Mesenchymal stem cell (in vitro differentiated cells and primary cell): ENCODE results near the gene CLASRP.
A peak's percentile ranks its signal among the peaks of the same experiment; 100 is the strongest.

Experiments used
- DNase-seq: peaks from one replicate; pipeline ENCODE4 v3.0.0-alpha.2; 2013
- H2AFZ ChIP-seq: one replicate; pipeline ENCODE4 v1.6.1; 2013; ENCODE audit warnings: low read depth, mild to moderate bottlenecking, control low read depth, inconsistent platforms, low read length, moderate library complexity
- H2AK5ac ChIP-seq: 2 replicates; pipeline ENCODE4 v1.6.1; 2013; ENCODE audit warnings: low read length, moderate library complexity, mild to moderate bottlenecking, inconsistent platforms; ENCODE audit not compliant: severe bottlenecking
- H2BK120ac ChIP-seq: one replicate; pipeline ENCODE4 v1.6.1; 2013; ENCODE audit warnings: low read depth, mild to moderate bottlenecking, inconsistent platforms, low read length, moderate library complexity
- H2BK12ac ChIP-seq, 2 experiments: one replicate each; pipeline ENCODE4 v1.6.1; 2013; ENCODE audit warnings: inconsistent platforms in 2 of 2, low read length in 2 of 2, mild to moderate bottlenecking in 2 of 2, moderate library complexity in 2 of 2, control low read depth in 1 of 2
- H2BK15ac ChIP-seq: one replicate; pipeline ENCODE4 v1.6.1; 2013; ENCODE audit warnings: mild to moderate bottlenecking, low read depth, inconsistent platforms; ENCODE audit not compliant: poor library complexity, severe bottlenecking
- H2BK5ac ChIP-seq: 2 replicates; pipeline ENCODE4 v1.6.1; 2013; ENCODE audit warnings: low read depth, mild to moderate bottlenecking, low read length, control low read depth, inconsistent platforms; ENCODE audit not compliant: poor library complexity, severe bottlenecking
- H3K14ac ChIP-seq, 2 experiments: one replicate each; pipeline ENCODE4 v1.6.1; 2013; ENCODE audit warnings: inconsistent platforms in 2 of 2, low read length in 2 of 2, control low read depth in 1 of 2, mild to moderate bottlenecking in 1 of 2, moderate library complexity in 1 of 2
- H3K18ac ChIP-seq, 2 experiments: one replicate each; pipeline ENCODE4 v1.6.1; 2013; ENCODE audit warnings: inconsistent platforms in 2 of 2, low read length in 2 of 2, control low read depth in 1 of 2, low read depth in 1 of 2, mild to moderate bottlenecking in 1 of 2
- H3K23ac ChIP-seq, 2 experiments: one replicate each; pipeline ENCODE4 v1.6.1; 2013; ENCODE audit warnings: inconsistent platforms in 2 of 2, low read length in 2 of 2, mild to moderate bottlenecking in 2 of 2, moderate library complexity in 2 of 2, control low read depth in 1 of 2
- H3K27ac ChIP-seq: 2 replicates; pipeline ENCODE4 v1.5.1; 2013; ENCODE audit warnings: mild to moderate bottlenecking, moderate library complexity, low read length, control low read depth, inconsistent platforms; ENCODE audit not compliant: poor library complexity, severe bottlenecking
- H3K27me3 ChIP-seq, 2 experiments: 2 replicates each; pipeline versions ENCODE4 v1.6.1 to v1.7.0; 2013; ENCODE audit warnings: low read length in 2 of 2, mild to moderate bottlenecking in 2 of 2, moderate library complexity in 2 of 2, control low read depth in 1 of 2, inconsistent platforms in 1 of 2; ENCODE audit not compliant: control insufficient read depth in 1 of 2, insufficient read depth in 1 of 2
- H3K36me3 ChIP-seq, 2 experiments: 2 replicates each; pipeline versions ENCODE4 v1.6.1 to v1.7.0; 2013; ENCODE audit warnings: low read length in 2 of 2, control low read depth in 1 of 2, inconsistent platforms in 1 of 2, low read depth in 1 of 2, mild to moderate bottlenecking in 1 of 2; ENCODE audit not compliant: insufficient read depth in 2 of 2, control insufficient read depth in 1 of 2
- H3K4ac ChIP-seq, 2 experiments: one replicate each; pipeline ENCODE4 v1.6.1; 2013; ENCODE audit warnings: inconsistent platforms in 2 of 2, low read length in 2 of 2, mild to moderate bottlenecking in 2 of 2, moderate library complexity in 2 of 2, control low read depth in 1 of 2, low read depth in 1 of 2
- H3K4me1 ChIP-seq: 2 replicates; pipeline ENCODE4 v1.6.1; 2013; ENCODE audit warnings: low read depth, low read length, control low read depth; ENCODE audit not compliant: control insufficient read depth, insufficient read depth
- H3K4me2 ChIP-seq: 2 replicates; pipeline ENCODE4 v1.6.1; 2013; ENCODE audit warnings: low read length, mild to moderate bottlenecking, inconsistent platforms; ENCODE audit not compliant: poor library complexity, severe bottlenecking
- H3K4me3 ChIP-seq, 2 experiments: 2 replicates each; pipeline versions ENCODE4 v1.5.1 to v1.7.0; 2013; ENCODE audit warnings: low read length in 2 of 2, mild to moderate bottlenecking in 2 of 2, control low read depth in 1 of 2, low read depth in 1 of 2; ENCODE audit not compliant: insufficient read depth in 1 of 2
- H3K79me1 ChIP-seq: replicated peaks from 2 replicates; pipeline ENCODE4 v1.6.1; 2013; ENCODE audit warnings: mild to moderate bottlenecking, control low read depth, low read length, inconsistent platforms; ENCODE audit not compliant: poor library complexity, severe bottlenecking
- H3K9ac ChIP-seq: 2 replicates; pipeline ENCODE4 v1.7.0; 2013; ENCODE audit warnings: mild to moderate bottlenecking, low read length, moderate library complexity
- H3K9me3 ChIP-seq: 2 replicates; pipeline ENCODE4 v1.7.0; 2013; ENCODE audit warnings: mild to moderate bottlenecking, low read length; ENCODE audit not compliant: control insufficient read depth
- H4K8ac ChIP-seq: one replicate; pipeline ENCODE4 v1.6.1; 2013; ENCODE audit warnings: inconsistent platforms, mild to moderate bottlenecking, low read length, moderate library complexity
- H4K91ac ChIP-seq: one replicate; pipeline ENCODE4 v1.6.1; 2013; ENCODE audit warnings: mild to moderate bottlenecking, low read length, inconsistent platforms
- WGBS: methylation state at CpG from one replicate; pipeline ENCODE4 v1.1.7; 2013; ENCODE audit warnings: mixed read lengths; 5-methylcytosine and 5-hydroxymethylcytosine counted together

Gene CLASRP

GRCh38 chr19:45079063-45079910, 40.4 kb downstream of the CLASRP start, which contains the start of gene GEMIN7:
Gene GEMIN7 (plus strand): TSS chr19:45079260. CDS start chr19:45090115, 10,855 bp downstream.
- peaks cover 13% of the 10 kb centered on the region in 2 experiments for H3K36me3 ChIP-seq
- no peaks in the 10 kb centered on the region for H3K9me3 ChIP-seq
- H2AK5ac ChIP-seq, result peak within 1 kb of the TSS; percentile 27
- H4K8ac ChIP-seq, result peak within 1 kb of the TSS; percentile 92
- peak within 1 kb of the TSS; percentile 97 for H3K4me2 ChIP-seq
- peak within 1 kb of the TSS in 1 of 2 experiments; percentile 92 for H3K4ac ChIP-seq
- H3K4me1 ChIP-seq, result peaks cover 29% of the 10 kb centered on the region
- peak within 1 kb of the TSS; percentile 97 for H3K9ac ChIP-seq
- peak within 1 kb of the TSS; percentile 79 to 99 for H3K4me3 ChIP-seq
- peak within 1 kb of the TSS in 1 of 2 experiments; percentile 94 for H3K23ac ChIP-seq
- peak; percentile 78 for DNase-seq
- H2BK5ac ChIP-seq, result no peak within 1 kb of the TSS
- peak within 1 kb of the TSS; percentile 77 for H4K91ac ChIP-seq
- no peak within 1 kb of the TSS for H2BK15ac ChIP-seq
- H2BK120ac ChIP-seq, result no peak within 1 kb of the TSS
- H2AFZ ChIP-seq, result peak within 1 kb of the TSS; percentile 79
- H3K27ac ChIP-seq, result peak within 1 kb of the TSS; percentile 63
- H2BK12ac ChIP-seq, result no peak within 1 kb of the TSS
- H3K79me1 ChIP-seq, result peaks cover 19% of the 10 kb centered on the region
- H3K18ac ChIP-seq, result peak within 1 kb of the TSS; percentile 84 to 98
- WGBS, result under 1% methylated on average over 61 of the region's 61 CpGs
- no peaks in the 10 kb centered on the region for H3K27me3 ChIP-seq
- peak within 1 kb of the TSS in 1 of 2 experiments; percentile 97 for H3K14ac ChIP-seq

- H3K9ac ChIP-seq, result peak overlapping the region; percentile 97
- H3K4me2 ChIP-seq, result peak overlapping the region; percentile 67
- H2BK12ac ChIP-seq, result no peak overlapping the region
- no peak overlapping the region for H3K27ac ChIP-seq
- peak overlapping the region; percentile 75 for H2AFZ ChIP-seq
- peak overlapping the region; percentile 8 for H2AK5ac ChIP-seq
- 5% methylated on average over 6 of the region's 6 CpGs for WGBS
- H2BK5ac ChIP-seq, result no peak overlapping the region
- H3K14ac ChIP-seq, result no peak overlapping the region
- H3K4ac ChIP-seq, result peak overlapping the region in 1 of 2 experiments; percentile 81
- H3K9me3 ChIP-seq, result no peaks in the 10 kb centered on the region
- no peak overlapping the region for H2BK120ac ChIP-seq
- no peak overlapping the region for H2BK15ac ChIP-seq
- H3K4me1 ChIP-seq, result peaks cover 28% of the 10 kb centered on the region
- no peak overlapping the region for H4K8ac ChIP-seq
- H3K27me3 ChIP-seq, result no peaks in the 10 kb centered on the region
- peak overlapping the region; percentile 79 to 99 for H3K4me3 ChIP-seq
- peaks cover 19% of the 10 kb centered on the region for H3K79me1 ChIP-seq
- no peak for DNase-seq
- peak overlapping the region in 1 of 2 experiments; percentile 98 for H3K18ac ChIP-seq
- H3K23ac ChIP-seq, result peak overlapping the region in 1 of 2 experiments; percentile 59
- H4K91ac ChIP-seq, result no peak overlapping the region
- H3K36me3 ChIP-seq, result peaks cover 13 to 14% of the 10 kb centered on the region in 2 experiments
These were observed 41.1 kb downstream of the CLASRP start for GRCh38 chr19:45079911-45080370.

- H3K4me1 ChIP-seq, result peaks cover 12% of the 10 kb centered on the region
- H3K36me3 ChIP-seq, result peaks cover 22 to 27% of the 10 kb centered on the region in 2 experiments
These were observed 43.3 kb downstream of the CLASRP start for GRCh38 chr19:45082170-45082569.

GRCh38 chr19:45086480-45086879, 47.6 kb downstream of the CLASRP start:
- Histone ChIP-seq H4K8ac (no peak overlapping the region), H3K23ac (no peak overlapping the region), H3K4me2 (no peak overlapping the region), H2BK5ac (no peak overlapping the region), H3K9me3 (no peaks in the 10 kb centered on the region), H2AK5ac (no peak overlapping the region), H2BK15ac (no peak overlapping the region), H3K27me3 (no peaks in the 10 kb centered on the region), H3K4me1 (peaks cover 6% of the 10 kb centered on the region), H3K14ac (no peak overlapping the region), H3K9ac (no peak overlapping the region), H3K27ac (no peak overlapping the region), H2BK120ac (no peak overlapping the region), H3K4me3 (no peak overlapping the region), H3K18ac (no peak overlapping the region), H2BK12ac (no peak overlapping the region), H2AFZ (no peak overlapping the region), H4K91ac (no peak overlapping the region), H3K36me3 (peaks cover 51 to 53% of the 10 kb centered on the region in 2 experiments), H3K4ac (no peak overlapping the region), H3K79me1 (peaks cover 30% of the 10 kb centered on the region)
- whole genome bisulfite sequencing, result 100% methylated on average over 3 of the region's 4 CpGs
- DNase-seq, result no peak

More at GRCh38 chr19:45082170-45082569, 43.3 kb downstream of the CLASRP start:
- Histone ChIP-seq H2BK120ac (no peak overlapping the region), H4K8ac (no peak overlapping the region), H3K14ac (no peak overlapping the region), H3K4me3 (no peak overlapping the region), H3K4ac (no peak overlapping the region), H3K4me2 (no peak overlapping the region), H2BK5ac (no peak overlapping the region), H4K91ac (no peak overlapping the region), H3K9me3 (no peaks in the 10 kb centered on the region), H2AFZ (no peak overlapping the region), H3K27me3 (no peaks in the 10 kb centered on the region), H3K79me1 (peaks cover 27% of the 10 kb centered on the region), H3K27ac (no peak overlapping the region), H2BK12ac (no peak overlapping the region), H2AK5ac (no peak overlapping the region), H3K9ac (no peak overlapping the region), H2BK15ac (no peak overlapping the region), H3K18ac (no peak overlapping the region), H3K23ac (no peak overlapping the region)
- DNase-seq, result no peak
- WGBS, result 96% methylated on average over 5 of the region's 5 CpGs
